NCI-H128 (cell line): ENCODE data around the gene NTN4.
"Not testable (repeated sequence)": the region's sequence is repeated elsewhere in the genome, so short reads cannot be mapped to it uniquely, and the experiment has no call there.

Source experiments
- DNase-seq: peaks from one replicate; lab custom pipeline; 2025; ENCODE audit not compliant: unreplicated experiment; lab: John Stamatoyannopoulos, UW

Gene NTN4

DNA sequence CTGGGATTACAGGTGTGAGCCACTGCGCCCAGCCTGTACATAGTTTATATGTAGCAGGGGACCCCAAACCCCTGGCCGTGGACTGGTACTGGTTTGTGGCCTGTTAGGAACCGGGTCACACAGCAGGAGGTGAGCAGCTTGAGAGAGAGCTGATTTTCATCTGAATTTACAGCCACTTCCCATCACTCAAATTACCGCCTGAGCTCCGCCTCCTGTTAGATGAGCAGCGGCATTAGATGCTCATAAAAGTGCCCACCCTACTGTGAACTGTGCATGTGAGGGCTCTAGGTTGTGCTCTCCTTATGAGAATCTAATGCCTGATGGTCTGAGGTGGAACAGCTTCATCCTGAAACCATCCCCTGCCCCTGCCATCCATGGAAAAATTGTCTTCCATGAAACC is 119.3 kb downstream of the NTN4 start:
- DNase-seq, result no peak

DNA sequence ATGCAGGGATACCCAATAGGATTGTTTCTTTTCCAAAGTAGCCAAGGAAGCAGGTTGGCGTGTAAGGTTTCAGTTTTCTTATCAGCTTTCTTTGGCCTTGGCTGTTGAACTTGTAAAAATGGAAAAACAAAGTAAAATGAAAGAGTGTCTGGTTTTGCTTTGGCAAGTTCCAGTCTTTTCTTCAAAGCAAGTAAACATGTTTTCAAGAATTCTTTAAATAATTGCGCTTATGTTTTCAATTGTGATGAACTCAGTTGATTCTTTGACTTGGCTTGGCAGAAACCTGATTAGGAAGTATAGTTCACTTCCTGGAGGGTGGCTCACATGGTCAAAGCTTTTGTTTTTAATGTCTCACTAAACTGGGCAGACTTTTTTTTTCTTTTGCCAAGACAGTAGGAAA is 127.0 kb downstream of the NTN4 start:
- DNase-seq, result no peak

DNA sequence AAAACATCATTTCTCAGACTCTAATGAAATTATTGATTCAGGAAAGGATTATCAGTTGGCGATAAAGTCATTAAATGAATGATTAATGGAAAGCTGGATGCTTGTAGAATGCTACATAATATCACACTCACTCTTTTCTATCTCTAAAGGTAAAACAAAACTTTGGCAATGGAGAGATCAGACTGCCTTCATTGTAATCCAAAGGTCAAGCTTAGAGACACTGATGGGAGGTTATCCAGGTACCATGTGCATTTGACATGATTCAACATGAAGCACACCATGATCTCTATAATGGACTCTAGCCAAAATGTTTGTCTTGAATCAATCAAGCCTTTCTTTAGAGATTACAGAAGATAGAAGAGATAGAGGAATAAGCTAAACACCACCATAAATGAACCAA is 129.2 kb downstream of the NTN4 start:
- no peak for DNase-seq

DNA sequence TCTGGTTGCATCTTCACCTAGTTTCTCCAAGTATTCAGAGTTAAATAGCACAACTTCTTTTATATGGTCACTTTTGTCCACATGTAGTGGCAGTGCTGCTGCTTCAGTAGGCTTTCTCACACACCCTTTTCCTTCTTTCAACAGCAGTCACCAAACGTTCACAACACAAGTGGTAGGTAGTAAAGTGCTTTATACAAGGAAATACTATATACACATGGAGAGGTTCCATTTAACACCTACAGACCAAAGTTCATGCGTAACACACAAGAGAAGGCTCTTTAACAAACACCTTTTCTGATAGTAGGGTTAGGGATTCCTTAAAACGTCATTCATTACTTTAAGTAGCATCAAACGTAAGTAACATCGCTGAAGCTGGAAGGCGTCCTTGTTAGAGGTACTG is 132.2 kb downstream of the NTN4 start:
- DNase-seq, result no peak

DNA sequence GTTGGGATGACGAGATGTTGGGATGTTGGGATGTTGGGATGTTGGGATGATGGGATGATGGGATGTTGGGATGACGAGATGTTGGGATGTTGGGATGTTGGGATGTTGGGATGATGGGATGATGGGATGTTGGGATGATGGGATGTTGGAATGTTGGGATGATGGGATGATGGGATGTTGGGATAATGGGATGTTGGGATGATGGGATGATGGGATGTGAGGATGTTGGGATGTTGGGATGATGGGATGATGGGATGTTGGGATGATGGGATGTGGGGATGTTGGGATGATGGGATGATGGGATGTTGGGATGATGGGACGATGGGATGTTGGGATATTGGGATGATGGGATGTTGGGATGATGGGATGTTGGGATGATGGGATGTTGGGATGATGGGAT is 135.9 kb downstream of the NTN4 start:
- not testable (repeated sequence) for DNase-seq

DNA sequence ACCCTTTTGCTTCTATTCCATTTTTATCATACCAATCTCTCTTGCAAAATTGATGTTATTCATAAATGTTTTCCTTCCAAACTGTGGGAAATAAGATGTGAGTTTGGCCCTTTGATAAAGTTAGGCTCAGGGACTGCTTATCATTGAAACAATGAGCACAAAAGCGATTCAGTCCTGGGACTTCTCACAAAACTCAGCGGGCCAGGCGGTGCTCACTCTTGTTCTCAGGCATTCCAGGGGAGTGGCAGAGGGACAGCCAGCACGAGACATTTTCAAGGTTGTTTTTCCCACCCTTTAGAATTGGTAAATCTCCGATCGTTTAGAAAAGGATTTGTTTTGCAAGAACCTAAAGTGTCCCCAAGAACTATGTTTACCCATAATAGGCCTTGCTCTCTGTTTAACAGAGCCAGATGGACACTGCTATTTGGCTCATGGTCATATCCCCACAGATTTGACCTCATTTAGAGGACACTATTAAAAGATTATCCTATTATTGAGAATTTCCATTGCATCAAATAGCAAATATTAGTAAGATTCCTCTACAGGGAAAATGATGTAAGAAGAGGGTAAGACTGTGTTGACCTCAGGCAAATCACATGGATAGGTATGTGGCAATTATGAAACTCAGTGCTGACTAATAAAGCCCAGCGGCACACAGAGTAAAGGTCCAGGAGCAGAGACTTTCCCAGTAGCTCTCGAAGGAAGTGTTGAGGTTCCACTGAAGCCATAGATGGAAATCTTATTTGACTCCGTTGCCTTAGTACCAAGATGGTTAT is 136.6 kb downstream of the NTN4 start:
- DNase-seq, result no peak

DNA sequence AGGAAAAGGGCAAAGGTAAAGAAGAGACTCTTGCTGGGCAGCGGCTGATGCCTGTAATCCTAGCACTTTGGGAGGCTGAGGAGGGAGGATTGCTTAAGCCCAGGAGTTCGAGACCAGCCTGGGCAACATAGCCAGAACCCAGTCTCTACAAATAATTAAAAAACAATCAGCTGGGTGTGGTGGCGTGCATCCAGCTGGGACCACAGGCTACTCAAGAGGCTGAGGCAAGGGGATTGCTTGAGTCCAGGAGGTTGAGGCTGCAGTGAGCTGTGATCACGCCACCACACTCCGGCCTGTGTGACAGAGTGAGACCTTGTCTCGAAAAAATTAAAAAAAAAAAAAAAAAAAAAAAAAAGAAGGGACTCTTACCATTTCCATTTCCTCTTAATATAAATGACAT is 138.9 kb downstream of the NTN4 start:
- no peak for DNase-seq

DNA sequence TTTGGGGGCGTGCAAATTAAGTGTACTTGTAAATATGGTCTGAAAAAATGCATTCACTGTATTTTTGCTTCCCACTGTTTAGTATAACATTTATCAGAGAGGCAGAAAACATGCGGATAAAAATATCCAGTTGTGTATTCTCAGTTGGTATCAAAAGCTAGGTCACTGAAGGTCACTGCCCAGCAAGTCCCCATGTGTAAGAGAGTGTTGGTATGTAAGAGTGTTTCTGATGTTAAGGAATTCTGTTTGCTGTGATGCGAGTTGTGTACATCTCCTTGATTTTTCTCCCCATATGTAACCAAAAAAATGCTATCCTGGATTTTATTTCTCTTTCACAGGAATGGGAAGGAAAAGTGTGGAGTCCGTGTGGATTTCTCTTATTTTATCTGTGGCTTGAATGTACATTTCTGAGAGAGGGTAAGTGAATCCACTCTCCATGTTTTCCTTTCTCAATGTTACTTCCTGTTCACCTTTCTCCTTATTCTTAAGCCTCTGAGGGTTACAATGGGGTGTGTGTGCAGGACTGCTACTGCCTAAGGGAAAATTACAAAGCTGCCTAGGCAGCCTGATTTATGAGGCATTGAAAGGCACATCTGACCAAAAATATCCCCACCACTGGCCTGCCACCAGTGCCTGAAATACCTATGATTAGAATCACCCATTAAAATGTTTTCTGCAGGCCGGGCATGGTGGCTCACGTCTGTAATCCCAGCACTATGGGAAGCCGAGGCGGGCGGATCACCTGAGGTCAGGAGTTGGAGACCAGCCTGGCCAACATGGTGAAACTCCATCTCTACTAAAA is 141.4 kb downstream of the NTN4 start:
- DNase-seq, result no peak

DNA sequence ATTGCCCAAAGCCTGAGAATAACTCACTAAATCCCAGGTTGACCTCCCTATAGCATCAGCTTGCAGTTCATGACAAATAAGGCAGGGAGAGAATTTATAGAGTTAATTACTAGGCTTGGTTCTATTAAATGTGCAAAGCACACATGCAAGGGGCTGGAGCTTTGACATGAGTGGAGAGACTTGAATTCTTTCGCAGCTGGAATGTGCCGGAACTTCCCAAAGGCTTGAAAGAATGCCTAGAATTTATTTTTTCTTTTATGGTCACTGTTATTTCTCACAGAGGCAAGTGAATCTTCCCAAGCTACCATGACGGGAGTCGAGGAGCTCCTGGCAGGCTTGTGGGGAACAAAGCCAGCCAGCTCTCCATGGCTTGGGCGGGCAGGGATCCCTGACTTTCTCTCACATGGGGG is 143.8 kb downstream of the NTN4 start:
- DNase-seq, result no peak

DNA sequence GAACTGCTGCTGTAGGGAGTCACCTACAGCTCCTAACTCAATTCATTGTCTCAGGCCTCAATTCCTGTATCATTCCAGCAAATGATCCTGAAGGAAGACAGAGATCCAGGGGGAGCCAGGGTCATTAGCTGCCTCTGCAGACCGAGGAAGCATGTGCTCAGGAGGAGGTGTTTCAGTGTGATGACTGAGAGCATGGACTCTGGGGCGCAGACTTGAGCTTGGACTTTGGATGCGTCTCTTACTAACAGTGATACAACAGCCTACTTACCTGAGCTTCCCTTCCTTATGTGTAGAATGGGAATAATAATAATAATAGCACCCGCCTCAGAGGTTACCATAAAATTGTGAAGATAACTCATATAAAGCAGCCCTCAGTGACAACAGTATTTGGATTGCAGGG is 147.3 kb downstream of the NTN4 start:
- DNase-seq, result no peak

DNA sequence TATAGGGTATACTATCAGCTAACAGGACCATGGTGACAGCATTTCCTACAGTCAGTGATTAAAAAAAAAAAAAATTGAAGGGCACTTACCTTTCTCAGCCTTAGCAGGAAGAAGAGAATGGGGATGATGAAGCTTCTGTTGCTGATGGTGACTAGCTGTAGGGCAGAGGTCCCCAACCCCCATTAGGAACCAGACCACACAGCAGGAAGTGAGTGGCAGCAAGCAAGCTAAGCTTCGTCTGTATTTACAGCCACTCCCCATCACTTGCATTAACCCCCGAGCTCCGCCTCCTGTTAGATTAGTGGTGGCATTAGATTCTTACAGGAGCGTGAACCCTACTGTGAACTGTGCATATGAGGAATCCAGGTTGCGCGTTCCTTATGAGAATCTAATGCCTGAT is 148.0 kb downstream of the NTN4 start:
- DNase-seq, result no peak

DNA sequence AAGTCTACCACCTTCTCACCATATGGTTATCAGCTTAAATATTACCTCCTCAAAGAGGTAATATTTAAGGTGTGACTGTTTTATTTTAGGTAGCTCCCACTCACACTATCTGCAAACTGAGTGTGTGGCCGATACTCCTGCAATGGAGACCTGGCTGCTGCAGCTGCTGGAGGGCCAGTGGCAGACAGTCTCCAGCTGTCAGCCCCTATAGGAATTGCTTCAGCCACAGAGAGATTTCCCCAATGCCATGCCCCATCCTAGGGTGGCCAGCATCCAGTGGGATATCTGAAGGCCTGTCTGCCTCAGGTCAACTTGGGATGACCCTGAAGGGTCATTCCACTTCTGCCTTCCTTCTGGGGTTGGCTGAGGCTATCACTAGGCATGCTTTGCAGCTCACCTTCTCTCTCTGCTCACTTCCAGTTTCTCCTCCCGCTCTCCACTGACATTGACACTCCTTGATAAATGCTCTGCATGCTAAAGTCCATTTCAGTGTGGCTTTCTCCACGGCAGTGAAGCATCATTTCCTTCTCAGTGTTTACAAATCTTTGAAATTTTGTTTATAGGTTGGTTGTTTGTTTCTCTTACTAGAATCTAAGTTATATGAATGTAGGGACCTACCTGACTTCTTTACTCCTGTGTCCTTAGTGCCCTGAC is 149.1 kb downstream of the NTN4 start:
- DNase-seq, result no peak

DNA sequence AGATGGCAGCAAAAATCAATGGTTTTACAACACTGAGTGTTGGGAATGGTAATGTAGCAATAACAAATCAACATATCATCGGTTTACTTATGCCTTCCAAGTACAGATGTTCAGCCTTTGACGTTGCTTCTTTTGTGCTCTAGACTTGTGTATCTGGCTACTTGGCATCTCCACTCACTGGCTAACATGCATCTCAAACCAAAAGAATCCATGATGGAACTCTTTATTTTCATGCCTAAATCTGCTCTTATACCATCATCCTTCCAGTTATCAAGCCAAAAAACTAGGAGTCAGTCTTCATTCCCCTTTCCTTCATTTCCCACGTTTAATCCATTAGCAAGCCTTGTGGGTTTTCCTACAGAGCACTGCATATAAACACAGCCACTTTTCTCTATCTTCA is 150.0 kb downstream of the NTN4 start:
- DNase-seq, result no peak

DNA sequence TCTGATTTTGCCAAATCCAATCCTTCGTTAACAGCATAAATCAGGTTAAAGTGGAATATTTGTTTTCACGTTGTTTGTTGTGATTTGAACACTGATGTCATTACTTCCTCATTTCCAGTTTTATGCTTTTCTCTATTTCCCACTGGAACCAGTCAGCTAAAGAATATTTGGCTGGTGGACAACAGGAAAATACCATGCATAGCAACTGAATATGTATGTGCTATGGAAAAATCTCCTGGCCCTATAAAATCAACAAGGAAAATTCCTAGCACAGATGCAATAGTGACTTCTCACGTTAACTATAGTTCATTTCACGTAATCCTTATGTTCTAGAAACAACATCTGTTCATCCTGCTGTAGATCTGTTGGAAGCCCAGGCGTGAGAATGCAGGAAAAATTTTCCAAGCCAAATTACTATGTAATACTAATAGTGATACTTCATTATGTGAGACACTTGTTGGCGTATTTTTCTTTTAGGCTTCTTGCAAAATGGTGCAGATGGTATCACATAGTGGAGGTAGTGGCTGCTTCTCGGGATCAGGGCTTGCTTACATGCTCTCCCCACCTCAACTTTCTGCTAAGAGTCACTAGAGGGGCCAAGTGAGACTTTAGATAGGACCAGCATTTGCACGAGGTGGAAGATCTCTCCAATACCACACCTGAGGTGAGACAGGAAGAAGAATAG is 153.0 kb downstream of the NTN4 start:
- no peak for DNase-seq

DNA sequence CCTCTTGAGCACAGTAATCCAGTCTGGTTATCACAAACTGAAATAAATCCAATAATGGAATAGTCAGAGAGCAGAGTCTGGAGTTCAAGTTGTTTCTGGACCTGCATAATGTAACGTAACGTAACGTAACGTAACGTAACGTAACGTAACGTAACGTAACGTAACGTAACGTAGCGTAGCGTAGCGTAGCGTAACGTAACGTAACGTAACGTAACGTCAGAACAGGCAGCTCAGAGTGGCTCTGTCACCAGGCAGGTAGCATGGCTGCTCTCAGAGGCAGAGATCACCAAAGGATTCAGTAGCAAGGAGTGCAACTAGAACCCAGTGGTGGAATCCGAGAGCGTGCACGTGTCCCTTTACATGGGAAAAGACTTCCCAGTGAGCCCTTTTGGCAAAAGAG is 153.6 kb downstream of the NTN4 start:
- no peak for DNase-seq

DNA sequence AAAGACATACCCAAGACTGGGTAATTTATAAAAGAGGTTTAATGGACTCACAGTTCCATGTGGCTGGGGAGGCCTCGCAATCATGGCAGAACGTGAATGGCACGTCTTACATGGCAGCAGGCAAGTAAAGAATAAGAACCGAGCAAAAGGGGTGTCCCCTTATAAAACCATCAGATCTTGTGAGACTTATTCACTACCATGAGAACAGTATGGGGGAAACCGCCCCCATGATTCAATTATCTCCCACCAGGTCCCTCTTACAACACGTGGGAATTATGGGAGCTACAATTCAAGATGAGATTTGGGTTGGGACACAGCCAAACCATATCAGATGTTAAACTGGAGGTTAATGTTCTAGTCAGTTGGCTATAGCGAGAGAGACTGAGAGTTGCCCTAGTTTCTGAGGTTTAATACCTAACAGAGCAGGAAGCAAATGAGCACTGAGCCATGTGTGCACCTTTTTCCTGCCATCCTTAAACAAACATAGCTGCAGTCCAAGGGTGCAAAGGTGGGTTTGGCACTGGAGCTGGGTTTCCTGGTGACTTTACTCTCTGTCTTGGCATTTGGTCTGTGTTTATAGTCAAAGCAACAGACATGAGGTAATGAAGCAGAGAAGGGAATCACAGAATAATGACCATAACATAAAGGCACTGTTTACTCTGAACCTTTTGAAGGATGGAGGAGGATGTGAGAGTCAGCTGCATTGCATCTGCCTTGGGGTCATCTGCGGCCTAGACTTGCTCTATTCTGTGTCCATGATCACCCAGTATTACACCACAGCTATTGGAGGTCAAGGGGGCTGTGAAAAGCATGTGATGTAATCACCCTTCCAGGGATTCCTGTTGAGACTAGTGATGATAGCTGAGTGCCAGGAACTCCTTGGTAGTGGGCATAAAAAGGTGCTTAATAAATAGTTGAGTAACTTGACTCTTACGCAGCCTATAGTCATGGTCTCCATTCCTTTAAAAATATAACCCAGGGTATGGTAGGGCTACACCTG is 155.6 kb downstream of the NTN4 start:
- no peak for DNase-seq

DNA sequence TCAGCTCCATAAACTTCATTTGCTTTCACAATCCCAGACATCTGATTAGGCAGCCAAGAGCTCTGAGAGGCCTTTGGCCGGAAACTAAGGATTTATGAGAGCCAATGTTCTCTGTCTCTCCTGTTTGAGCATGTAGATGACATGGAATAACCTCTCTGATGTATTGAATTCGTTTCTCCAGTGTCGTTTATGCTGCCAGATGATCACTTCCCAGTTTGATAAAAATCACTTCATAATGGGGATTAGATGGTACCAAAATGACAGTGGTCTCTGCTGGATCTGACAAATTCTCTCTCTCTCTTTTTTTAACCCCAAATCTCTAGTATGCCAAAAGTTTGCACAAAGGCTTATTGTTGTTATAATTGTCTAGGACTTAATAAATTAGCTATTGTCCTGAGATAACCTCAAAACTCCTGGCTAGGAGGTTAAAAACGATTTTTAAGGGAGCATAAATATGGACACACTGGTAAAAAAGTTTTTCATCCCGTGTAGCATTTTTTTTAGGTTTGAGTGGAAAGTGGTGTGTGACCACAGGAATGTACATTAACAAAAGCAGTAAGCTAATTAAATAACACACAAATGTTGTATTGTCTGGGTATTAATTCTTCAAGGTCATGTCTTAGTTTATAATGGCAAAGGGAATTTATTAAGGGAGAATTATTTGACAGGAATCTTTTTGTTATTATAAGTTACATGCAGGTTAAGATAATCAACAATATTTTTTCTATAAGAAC is 156.7 kb downstream of the NTN4 start:
- DNase-seq, result no peak

DNA sequence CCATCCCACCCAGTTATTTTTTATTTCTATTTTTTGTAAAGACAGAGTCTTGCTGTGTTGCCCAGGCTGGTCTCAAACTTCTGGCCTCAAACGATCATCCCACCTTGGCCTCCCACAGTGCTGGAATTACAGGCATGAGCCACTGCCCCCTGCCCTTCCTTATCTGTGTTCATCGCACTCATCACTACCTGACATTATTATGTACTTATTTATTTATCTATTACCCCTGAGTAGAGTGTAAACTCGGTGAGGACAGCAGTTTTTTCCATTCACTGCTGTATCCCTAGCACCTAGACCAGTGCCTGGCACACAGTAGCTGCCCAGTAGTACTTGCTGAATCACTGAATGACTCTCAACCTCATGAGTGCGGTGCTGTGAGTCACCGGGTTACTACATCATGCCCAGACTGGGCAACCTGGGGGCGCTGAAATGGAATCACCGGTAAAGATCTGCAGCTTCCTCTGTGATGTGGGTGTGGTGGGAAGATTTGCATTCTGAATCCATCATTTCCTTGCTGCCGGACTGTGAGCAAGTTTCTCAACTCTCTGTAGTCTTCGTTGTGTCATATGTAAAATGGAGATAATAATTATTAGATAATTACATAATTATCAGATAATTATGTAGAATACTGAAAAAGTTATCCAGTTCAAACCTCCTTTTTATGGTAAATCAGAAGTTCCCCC is 157.4 kb downstream of the NTN4 start:
- DNase-seq, result no peak

DNA sequence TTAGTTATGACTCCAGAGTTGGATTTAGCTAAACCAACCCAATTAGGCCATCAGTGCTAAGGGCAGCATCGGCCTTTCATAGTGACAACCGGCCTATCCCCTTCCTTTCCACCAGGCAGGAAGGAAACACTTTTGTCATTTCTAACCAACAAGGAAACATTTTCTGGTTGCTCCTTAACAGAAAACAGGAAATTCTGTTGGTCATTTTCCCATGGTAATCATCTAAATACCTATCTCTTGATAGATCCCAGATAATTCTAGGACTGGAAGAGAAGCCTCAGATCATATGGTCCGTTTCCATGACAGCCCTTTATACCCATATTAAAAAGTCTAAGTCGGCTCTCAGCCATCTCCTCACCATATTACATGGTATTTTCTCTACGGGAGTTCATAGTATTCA is 160.1 kb downstream of the NTN4 start:
- DNase-seq, result no peak
